Breast epithelium (tissue), 4 donors: ENCODE data around the gene TRPM8. TPM values are rescaled to one million over a fixed set of nuclear protein-coding genes. Genes with fewer than 3 reads are reported as not detected.

ENCODE experiments used
- DNase-seq, 2 donors: peaks; one replicate each; pipeline ENCODE4 v3.0.0-alpha.2; 2019; ENCODE audit warnings: low spot score in 2 of 2
- H3K27ac ChIP-seq, 2 donors: fragments of 200-600 bp; sonication (generic) in 1 of 2; one replicate each; pipeline ENCODE4 v1.5.1; 2016 to 2019; ENCODE audit warnings: mild to moderate bottlenecking in 1 of 2
- H3K27me3 ChIP-seq, 2 donors: fragments of 200-600 bp; sonication (generic) in 1 of 2; one replicate each; pipeline versions ENCODE4 v1.5.1 to v1.6.0; 2017 to 2019; ENCODE audit warnings: control low read depth in 1 of 2, mild to moderate bottlenecking in 1 of 2
- H3K36me3 ChIP-seq: fragments of 200-600 bp; one replicate; pipeline ENCODE4 v1.5.1; 2019
- H3K4me1 ChIP-seq, 2 donors: fragments of 200-600 bp; sonication (generic); one replicate each; pipeline ENCODE4 v1.5.1; 2016 to 2019; ENCODE audit warnings: control low read depth in 1 of 2
- H3K4me3 ChIP-seq, 3 donors: fragments of 200-600 bp; sonication (generic); 1 replicate in 2 of 3; 2 replicates in 1 of 3; pipeline ENCODE4 v1.5.1; 2016 to 2019; ENCODE audit warnings: mild to moderate bottlenecking in 3 of 3, moderate library complexity in 2 of 3
- H3K9me3 ChIP-seq, 2 donors: fragments of 200-600 bp; sonication (generic) in 1 of 2; one replicate each; pipeline ENCODE4 v1.5.1; 2016 to 2019; ENCODE audit warnings: control low read depth in 1 of 2
- CTCF ChIP-seq, 3 donors: fragments of 450-650 bp; IDR thresholded peaks; one replicate each; pipeline ENCODE4 v1.5.1; 2016 to 2017; ENCODE audit warnings: antibody characterized with exemption in 3 of 3, mild to moderate bottlenecking in 3 of 3, moderate library complexity in 3 of 3
- POLR2A ChIP-seq: fragments of 450-650 bp; IDR thresholded peaks from one replicate; pipeline ENCODE4 v1.6.1; 2016; ENCODE audit warnings: antibody characterized with exemption, mild to moderate bottlenecking, moderate library complexity
- POLR2AphosphoS5 ChIP-seq, 3 donors: sonication (generic); formaldehyde crosslinking; IDR thresholded peaks; one replicate each; pipeline ENCODE4 v1.6.1; 2017; ENCODE audit warnings: antibody characterized with exemption in 3 of 3
- intact Hi-C: fragments of 100-400 bp; cut with DNase I; formaldehyde crosslinking; loops from one replicate; pipeline ENCODE4 v1.15.1; 2023; ENCODE audit warnings: low total_unique reads
- total RNA-seq, 3 donors: library from RNA; depleted of rRNA; stranded (reverse); fragments of >200 nt; gene quantifications; one replicate each; pipeline ENCODE4 v1.1.0, GENCODE V29; 2016

TRPM8 gene
- total RNA-seq, 3 donors from 2014 or later = not detected

DNA sequence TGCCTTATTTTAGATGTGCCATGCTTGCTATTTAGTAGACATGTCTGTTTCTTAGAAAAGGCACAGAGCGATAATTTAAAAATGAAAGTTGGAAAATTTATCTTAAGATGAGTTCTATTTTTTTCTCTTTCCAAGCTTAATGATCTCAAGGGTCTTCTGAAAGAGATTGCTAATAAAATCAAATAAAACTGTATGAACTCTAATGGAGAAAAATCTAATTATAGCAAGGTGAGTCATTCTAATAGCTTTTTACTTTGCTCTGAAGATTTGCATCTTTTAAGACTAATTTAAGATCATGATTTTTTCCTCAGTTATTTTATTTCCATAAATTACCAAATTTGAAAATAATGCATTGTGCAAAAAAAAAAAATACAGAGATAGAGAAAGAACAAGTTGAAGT lies 97.3 kb downstream of the TRPM8 start:
- Histone ChIP-seq H3K27ac (no peak overlapping the region), H3K9me3 (no peaks in the 10 kb centered on the region), H3K4me3 (no peak overlapping the region), H3K36me3 (no peaks in the 10 kb centered on the region), H3K4me1 (no peaks in the 10 kb centered on the region), H3K27me3 (no peaks in the 10 kb centered on the region)
- intact Hi-C loops = no loop called here
- no peak for TF ChIP-seq CTCF (IDR thresholded peaks at IDR 0.05)
- no peak for TF ChIP-seq POLR2AphosphoS5 (IDR thresholded peaks at IDR 0.05)
- no peak for TF ChIP-seq POLR2A
- no peak for DNase-seq

- Histone ChIP-seq H3K27me3 (no peaks in the 10 kb centered on the region), H3K36me3 (no peaks in the 10 kb centered on the region), H3K9me3 (no peaks in the 10 kb centered on the region), H3K4me3 (no peak overlapping the region), H3K27ac (no peak overlapping the region), H3K4me1 (no peaks in the 10 kb centered on the region)
- intact Hi-C loops = no loop called here
- no peak for DNase-seq
- TF ChIP-seq POLR2A = no peak
- no peak for TF ChIP-seq CTCF (IDR thresholded peaks at IDR 0.05)
Observed at GRCh38 chr2:234015861-234016260, 98.7 kb downstream of the TRPM8 start.

DNA sequence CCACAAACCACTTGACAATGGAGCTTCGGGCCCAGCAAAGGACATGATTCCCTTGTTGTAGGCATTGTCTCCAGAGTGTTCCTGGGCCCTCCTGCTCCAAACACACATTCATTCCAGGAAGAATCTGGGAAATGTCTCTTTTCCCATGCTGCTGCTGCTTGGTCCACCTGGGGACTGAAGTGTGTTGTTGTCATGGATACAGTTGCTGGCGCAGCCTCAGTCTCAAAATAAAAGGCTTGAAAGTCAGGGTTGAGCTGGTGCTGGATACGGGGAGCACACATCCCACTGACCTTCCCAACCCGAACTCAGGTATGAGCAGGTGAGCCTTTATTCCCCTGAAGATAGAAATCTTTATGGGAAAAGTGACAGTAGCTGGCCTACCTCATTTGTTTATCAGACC lies 102.7 kb downstream of the TRPM8 start:
- Histone ChIP-seq H3K4me1 (no peaks in the 10 kb centered on the region), H3K9me3 (no peaks in the 10 kb centered on the region), H3K4me3 (no peak overlapping the region), H3K36me3 (no peaks in the 10 kb centered on the region), H3K27me3 (no peaks in the 10 kb centered on the region), H3K27ac (no peak overlapping the region)
- no peak for DNase-seq
- TF ChIP-seq POLR2AphosphoS5 (IDR thresholded peaks at IDR 0.05) = no peak
- no peak for TF ChIP-seq CTCF (IDR thresholded peaks at IDR 0.05)
- TF ChIP-seq POLR2A = no peak
- intact Hi-C loops = no loop called here

DNA sequence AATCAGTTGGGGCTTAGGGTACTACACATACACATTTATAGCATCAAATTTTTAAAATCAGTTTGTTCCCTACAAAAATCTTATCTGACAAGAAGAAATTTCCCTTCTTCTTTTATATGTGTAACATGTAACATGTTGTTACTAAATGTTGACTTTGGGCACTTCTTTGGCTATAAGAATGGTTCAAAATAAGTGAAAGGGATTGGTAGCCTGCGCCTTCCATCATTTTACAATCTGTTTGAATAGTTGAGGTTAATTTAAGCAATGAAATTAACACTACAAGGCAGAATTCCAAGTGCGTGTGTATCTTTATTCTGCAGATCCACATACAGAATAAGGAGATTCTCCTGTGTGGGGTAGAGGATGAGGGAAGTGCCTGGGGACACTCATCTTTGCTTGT lies 103.2 kb downstream of the TRPM8 start:
- Histone ChIP-seq H3K27ac (no peak overlapping the region), H3K9me3 (no peaks in the 10 kb centered on the region), H3K4me1 (no peaks in the 10 kb centered on the region), H3K4me3 (no peak overlapping the region), H3K36me3 (no peaks in the 10 kb centered on the region), H3K27me3 (no peaks in the 10 kb centered on the region)
- DNase-seq = no peak
- intact Hi-C loops = no loop called here
- no peak for TF ChIP-seq CTCF (IDR thresholded peaks at IDR 0.05)
- no peak for TF ChIP-seq POLR2AphosphoS5 (IDR thresholded peaks at IDR 0.05)
- no peak for TF ChIP-seq POLR2A

DNA sequence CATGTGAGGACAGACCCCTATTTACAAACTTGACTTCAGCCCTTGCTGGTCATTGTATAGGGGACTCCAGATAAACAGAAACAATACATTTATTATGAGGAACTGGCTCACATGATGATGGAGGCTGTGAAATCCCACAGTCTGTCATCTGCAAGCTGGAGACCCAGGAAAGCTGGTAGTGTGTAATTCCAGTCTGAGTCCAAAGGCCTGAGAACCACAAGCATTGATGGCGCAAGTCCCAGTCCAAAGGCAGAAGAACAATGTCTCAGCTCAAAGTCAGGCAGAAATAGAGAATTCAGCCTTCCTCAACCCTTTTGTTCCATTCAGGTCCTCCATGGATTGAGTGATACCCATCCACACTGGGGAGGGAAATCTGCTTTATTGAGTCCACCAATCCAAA lies 105.3 kb downstream of the TRPM8 start:
- Histone ChIP-seq H3K9me3 (no peaks in the 10 kb centered on the region), H3K4me1 (no peaks in the 10 kb centered on the region), H3K27me3 (no peaks in the 10 kb centered on the region), H3K36me3 (no peaks in the 10 kb centered on the region), H3K4me3 (no peak overlapping the region), H3K27ac (no peak overlapping the region)
- no peak for DNase-seq
- intact Hi-C loops = no loop called here
- TF ChIP-seq POLR2A = no peak
- no peak for TF ChIP-seq CTCF (IDR thresholded peaks at IDR 0.05)
- no peak for TF ChIP-seq POLR2AphosphoS5 (IDR thresholded peaks at IDR 0.05)
